ENCODE results near the gene MBD2. TPM values are rescaled to one million over a fixed set of nuclear protein-coding genes. Genes with fewer than 3 reads are reported as not detected.

MBD2 gene
- polyA plus RNA-seq, 1 donor (not counting 4 experiments of a cell fraction or from before 2014, with no cell fraction given) = 212 TPM

DNA sequence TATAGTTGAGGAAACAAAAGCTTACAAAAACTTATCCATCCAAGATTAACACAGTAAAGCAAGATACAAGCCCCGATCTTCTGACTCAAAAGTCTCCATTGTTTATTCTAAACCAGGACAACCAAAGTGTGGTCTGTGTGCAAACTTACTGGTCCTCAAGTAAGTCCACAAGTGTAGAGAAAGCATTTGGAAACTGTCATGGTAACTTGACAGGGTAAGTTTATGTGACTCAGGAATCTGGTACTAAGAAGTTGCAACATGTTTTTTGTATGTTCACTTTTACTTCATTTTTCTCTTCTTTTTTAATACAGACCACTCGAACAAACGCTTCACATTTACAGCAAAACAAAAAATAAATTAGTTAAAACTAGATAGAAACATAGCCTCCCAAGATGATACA, 9.4 kb downstream of the MBD2 start:
- DNase-seq (ENCODE audit: low read depth, low spot score) = no peak
- peaks cover 6% of the 10 kb centered on the region for H3K4me1 ChIP-seq (ENCODE audit: control insufficient read depth, extremely low read depth, insufficient read depth, low read length)
- H3K9me1 ChIP-seq (ENCODE audit: control insufficient read depth, extremely low read depth, insufficient read depth, low read length) = no peaks in the 10 kb centered on the region
- TF ChIP-seq EZH2 (IDR thresholded peaks at IDR 0.05; ENCODE audit: low read length) = no peak
- TF ChIP-seq, protein P1, sequence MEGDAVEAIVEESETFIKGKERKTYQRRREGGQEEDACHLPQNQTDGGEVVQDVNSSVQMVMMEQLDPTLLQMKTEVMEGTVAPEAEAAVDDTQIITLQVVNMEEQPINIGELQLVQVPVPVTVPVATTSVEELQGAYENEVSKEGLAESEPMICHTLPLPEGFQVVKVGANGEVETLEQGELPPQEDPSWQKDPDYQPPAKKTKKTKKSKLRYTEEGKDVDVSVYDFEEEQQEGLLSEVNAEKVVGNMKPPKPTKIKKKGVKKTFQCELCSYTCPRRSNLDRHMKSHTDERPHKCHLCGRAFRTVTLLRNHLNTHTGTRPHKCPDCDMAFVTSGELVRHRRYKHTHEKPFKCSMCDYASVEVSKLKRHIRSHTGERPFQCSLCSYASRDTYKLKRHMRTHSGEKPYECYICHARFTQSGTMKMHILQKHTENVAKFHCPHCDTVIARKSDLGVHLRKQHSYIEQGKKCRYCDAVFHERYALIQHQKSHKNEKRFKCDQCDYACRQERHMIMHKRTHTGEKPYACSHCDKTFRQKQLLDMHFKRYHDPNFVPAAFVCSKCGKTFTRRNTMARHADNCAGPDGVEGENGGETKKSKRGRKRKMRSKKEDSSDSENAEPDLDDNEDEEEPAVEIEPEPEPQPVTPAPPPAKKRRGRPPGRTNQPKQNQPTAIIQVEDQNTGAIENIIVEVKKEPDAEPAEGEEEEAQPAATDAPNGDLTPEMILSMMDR (optimal IDR thresholded peaks at IDR 0.05 in 1 of 3, IDR thresholded peaks at IDR 0.05 in 1 of 3, conservative IDR thresholded peaks at IDR 0.05 in 1 of 3; ENCODE audit: extremely low read depth in 1 of 3, insufficient read depth in 2 of 3, low read length in 3 of 3) = no peak
- peaks cover 96% of the 10 kb centered on the region for H3K79me2 ChIP-seq (ENCODE audit: control insufficient read depth, insufficient read depth, low read length)
- H2AFZ ChIP-seq (ENCODE audit: control insufficient read depth, low read length) = no peak overlapping the region
- H3K9ac ChIP-seq (ENCODE audit: control insufficient read depth, extremely low read depth, insufficient read depth, low read length) = no peak overlapping the region
- no peak overlapping the region for H3K4me3 ChIP-seq (ENCODE audit: control insufficient read depth in 2 of 3, extremely low read depth in 1 of 3, insufficient read depth in 2 of 3, low read depth in 1 of 3, low read length in 3 of 3)
- no peaks in the 10 kb centered on the region for H3K27me3 ChIP-seq (ENCODE audit: control insufficient read depth, extremely low read depth, insufficient read depth, low read length)
- dilution Hi-C loops (cut with MboI; ENCODE audit: extremely low pct_ligation_motif_present, low sequenced_read_pairs) = no loop called here
- H4K20me1 ChIP-seq (ENCODE audit: control insufficient read depth, extremely low read depth, insufficient read depth, low read length) = peaks cover 15% of the 10 kb centered on the region
- H3K27ac ChIP-seq (ENCODE audit: control insufficient read depth, insufficient read depth, low read length) = no peak overlapping the region
- no peak for FAIRE-seq
- H3K9me3 ChIP-seq (ENCODE audit: control insufficient read depth, low read depth, low read length) = no peaks in the 10 kb centered on the region
- no peak overlapping the region for H3K4me2 ChIP-seq (ENCODE audit: control insufficient read depth, extremely low read depth, insufficient read depth, low read depth, low read length)
- H3K36me3 ChIP-seq (ENCODE audit: control insufficient read depth in 2 of 2, extremely low read depth in 1 of 2, insufficient read depth in 2 of 2, low read length in 2 of 2) = no peaks in the 10 kb centered on the region

GRCh38 chr18:54210463-54210862, 14.0 kb downstream of the MBD2 start:
- no peaks in the 10 kb centered on the region for H3K27me3 ChIP-seq (ENCODE audit: control insufficient read depth, extremely low read depth, insufficient read depth, low read length)
- no peaks in the 10 kb centered on the region for H3K9me3 ChIP-seq (ENCODE audit: control insufficient read depth, low read depth, low read length)
- no peak overlapping the region for H2AFZ ChIP-seq (ENCODE audit: control insufficient read depth, low read length)
- dilution Hi-C loops (cut with MboI; ENCODE audit: extremely low pct_ligation_motif_present, low sequenced_read_pairs) = no loop called here
- H3K4me2 ChIP-seq (ENCODE audit: control insufficient read depth, extremely low read depth, insufficient read depth, low read depth, low read length) = peak overlapping the region; percentile 17
- H3K36me3 ChIP-seq (ENCODE audit: control insufficient read depth in 2 of 2, extremely low read depth in 1 of 2, insufficient read depth in 2 of 2, low read length in 2 of 2) = no peaks in the 10 kb centered on the region
- no peaks in the 10 kb centered on the region for H3K9me1 ChIP-seq (ENCODE audit: control insufficient read depth, extremely low read depth, insufficient read depth, low read length)
- H3K4me1 ChIP-seq (ENCODE audit: control insufficient read depth, extremely low read depth, insufficient read depth, low read length) = peaks cover 19% of the 10 kb centered on the region
- DNase-seq (ENCODE audit: low read depth, low spot score) (no peak), FAIRE-seq (no peak)
- no peak overlapping the region for H3K27ac ChIP-seq (ENCODE audit: control insufficient read depth, insufficient read depth, low read length)
- H3K4me3 ChIP-seq (ENCODE audit: control insufficient read depth in 2 of 3, extremely low read depth in 1 of 3, insufficient read depth in 2 of 3, low read depth in 1 of 3, low read length in 3 of 3) = no peak overlapping the region
- H3K79me2 ChIP-seq (ENCODE audit: control insufficient read depth, insufficient read depth, low read length) = peaks cover 96% of the 10 kb centered on the region
- H4K20me1 ChIP-seq (ENCODE audit: control insufficient read depth, extremely low read depth, insufficient read depth, low read length) = peaks cover 20% of the 10 kb centered on the region
- no peak overlapping the region for H3K9ac ChIP-seq (ENCODE audit: control insufficient read depth, extremely low read depth, insufficient read depth, low read length)
- TF ChIP-seq, protein P1 (optimal IDR thresholded peaks at IDR 0.05 in 1 of 3, IDR thresholded peaks at IDR 0.05 in 1 of 3, conservative IDR thresholded peaks at IDR 0.05 in 1 of 3; ENCODE audit: extremely low read depth in 1 of 3, insufficient read depth in 2 of 3, low read length in 3 of 3) = no peak
- no peak for TF ChIP-seq EZH2 (IDR thresholded peaks at IDR 0.05; ENCODE audit: low read length)

Measured in keratinocyte (primary cell).